HL-60 (cell line): ENCODE data around the gene SUN2.

Source experiments
- DNase-seq, 2 experiments: peaks; one replicate each; pipeline ENCODE4 v3.0.0-alpha.2; 2010 to 2020; ENCODE audit warnings: low read depth in 1 of 2, low spot score in 1 of 2
- H3K27ac ChIP-seq: fragments of 250-450 bp; sonication (Bioruptor Pico); replicated peaks from 2 replicates; pipeline ENCODE4 v1.5.1; 2020; ENCODE audit warnings: mild to moderate bottlenecking, moderate library complexity
- H3K27me3 ChIP-seq: fragments of 250-450 bp; sonication (Bioruptor Pico); 2 replicates; pipeline ENCODE4 v1.5.1; 2021; ENCODE audit warnings: mild to moderate bottlenecking, moderate library complexity; ENCODE audit not compliant: insufficient read depth, poor library complexity, severe bottlenecking
- H3K4me3 ChIP-seq: replicated peaks from 2 replicates; pipeline ENCODE4 v1.5.1; 2011; ENCODE audit warnings: mild to moderate bottlenecking, control low read depth, low read length; ENCODE audit not compliant: insufficient read depth
- CTCF ChIP-seq: IDR thresholded peaks from one replicate; pipeline ENCODE4 v1.5.1; 2011; ENCODE audit warnings: low read length, control low read depth, inconsistent platforms; ENCODE audit not compliant: insufficient read depth
- GABPA ChIP-seq: IDR thresholded peaks from 2 replicates; pipeline ENCODE4 v1.6.1; 2012; ENCODE audit warnings: low read depth
- POLR2AphosphoS5 ChIP-seq: IDR thresholded peaks from 2 replicates; pipeline ENCODE4 v1.6.1; 2012; ENCODE audit warnings: low read depth
- REST ChIP-seq: IDR thresholded peaks from 2 replicates; pipeline ENCODE4 v1.6.1; 2012; ENCODE audit warnings: low read depth; ENCODE audit not compliant: insufficient replicate concordance
- SPI1 ChIP-seq: IDR thresholded peaks from 2 replicates; pipeline ENCODE4 v1.6.1; 2012; ENCODE audit warnings: low read depth, mild to moderate bottlenecking, borderline replicate concordance

SUN2 gene

GRCh38 chr22:38729946-38730345, 25.9 kb downstream of the SUN2 start:
- H3K27ac ChIP-seq: no peak overlapping the region
- no peak for TF ChIP-seq GABPA
- no peak for TF ChIP-seq REST
- TF ChIP-seq POLR2AphosphoS5: no peak
- no peak for TF ChIP-seq CTCF
- no peak for TF ChIP-seq SPI1
- DNase-seq: no peak
- H3K27me3 ChIP-seq: no peaks in the 10 kb centered on the region
- no peak overlapping the region for H3K4me3 ChIP-seq

- Histone ChIP-seq H3K27me3 (no peaks in the 10 kb centered on the region), H3K4me3 (no peak overlapping the region), H3K27ac (no peak overlapping the region)
- DNase-seq: no peak
- TF ChIP-seq CTCF (no peak), GABPA (no peak), REST (no peak), SPI1 (no peak), POLR2AphosphoS5 (no peak)
These were observed 26.7 kb downstream of the SUN2 start for GRCh38 chr22:38728871-38729796.

- no peak for TF ChIP-seq GABPA
- TF ChIP-seq POLR2AphosphoS5: no peak
- TF ChIP-seq REST: no peak
- TF ChIP-seq SPI1: no peak
- no peak for TF ChIP-seq CTCF
- Histone ChIP-seq H3K4me3 (no peak overlapping the region), H3K27ac (no peak overlapping the region), H3K27me3 (no peaks in the 10 kb centered on the region)
- DNase-seq: no peak
These were observed 28.0 kb downstream of the SUN2 start for GRCh38 chr22:38727530-38728451.
